ENCODE data around the gene DTD2. TPM values are rescaled to one million over a fixed set of nuclear protein-coding genes. Genes with fewer than 3 reads are reported as not detected.

Gene DTD2
- total and polyA plus RNA-seq, 2 donors (not counting 1 experiment from before 2014, with no cell fraction given), result 11.9 to 14.1 TPM

DNA sequence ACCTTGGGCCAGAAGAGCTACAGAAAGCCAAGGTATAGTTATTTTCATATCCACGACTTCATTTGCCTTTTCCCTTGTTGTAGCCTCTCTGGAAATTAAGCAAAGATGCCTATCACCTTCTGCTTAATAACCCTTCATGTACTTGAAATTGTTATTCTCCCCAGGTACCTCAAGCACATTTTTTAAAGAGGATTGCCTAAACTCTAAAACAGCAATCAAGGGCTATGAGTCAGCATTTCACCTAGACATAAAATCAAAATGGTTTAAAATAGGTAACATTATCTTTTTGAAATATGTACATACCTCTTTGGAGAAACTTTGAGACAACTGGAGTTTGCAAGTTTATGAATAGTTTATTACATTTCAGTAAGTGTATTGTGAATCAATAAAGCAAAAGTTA is 11.6 kb downstream of the DTD2 start:
- H3K27me3 Mint-ChIP-seq, result no peaks in the 10 kb centered on the region
- no peaks in the 10 kb centered on the region for H3K9me3 Mint-ChIP-seq (ENCODE audit: insufficient read depth)
- TF ChIP-seq, protein P1, sequence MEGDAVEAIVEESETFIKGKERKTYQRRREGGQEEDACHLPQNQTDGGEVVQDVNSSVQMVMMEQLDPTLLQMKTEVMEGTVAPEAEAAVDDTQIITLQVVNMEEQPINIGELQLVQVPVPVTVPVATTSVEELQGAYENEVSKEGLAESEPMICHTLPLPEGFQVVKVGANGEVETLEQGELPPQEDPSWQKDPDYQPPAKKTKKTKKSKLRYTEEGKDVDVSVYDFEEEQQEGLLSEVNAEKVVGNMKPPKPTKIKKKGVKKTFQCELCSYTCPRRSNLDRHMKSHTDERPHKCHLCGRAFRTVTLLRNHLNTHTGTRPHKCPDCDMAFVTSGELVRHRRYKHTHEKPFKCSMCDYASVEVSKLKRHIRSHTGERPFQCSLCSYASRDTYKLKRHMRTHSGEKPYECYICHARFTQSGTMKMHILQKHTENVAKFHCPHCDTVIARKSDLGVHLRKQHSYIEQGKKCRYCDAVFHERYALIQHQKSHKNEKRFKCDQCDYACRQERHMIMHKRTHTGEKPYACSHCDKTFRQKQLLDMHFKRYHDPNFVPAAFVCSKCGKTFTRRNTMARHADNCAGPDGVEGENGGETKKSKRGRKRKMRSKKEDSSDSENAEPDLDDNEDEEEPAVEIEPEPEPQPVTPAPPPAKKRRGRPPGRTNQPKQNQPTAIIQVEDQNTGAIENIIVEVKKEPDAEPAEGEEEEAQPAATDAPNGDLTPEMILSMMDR (IDR thresholded peaks at IDR 0.05), result no peak
- DNase-seq (no peak), ATAC-seq (ENCODE audit: low read depth) (no peak)
- Histone ChIP-seq H4K20me1 (ENCODE audit: control insufficient read depth, insufficient read depth, low read length, poor library complexity, severe bottlenecking) (no peaks in the 10 kb centered on the region), H3K27me3 (replicated peaks in 1 of 4; ENCODE audit: control extremely low read depth in 1 of 4, control insufficient read depth in 3 of 4, insufficient read depth in 4 of 4, low read length in 3 of 4) (no peaks in the 10 kb centered on the region), H3K9ac (ENCODE audit: low read length) (no peak overlapping the region), H3K4me1 (ENCODE audit: control insufficient read depth in 2 of 2, insufficient read depth in 2 of 2, low read length in 2 of 2) (no peaks in the 10 kb centered on the region), H2AFZ (ENCODE audit: insufficient read depth, low read depth, low read length, poor library complexity, severe bottlenecking) (no peak overlapping the region), H3K9me3 (ENCODE audit: control extremely low read depth in 1 of 3, control insufficient read depth in 2 of 3, insufficient read depth in 1 of 3, low read length in 2 of 3) (no peaks in the 10 kb centered on the region), H3K27ac (ENCODE audit: low read length in 2 of 2) (no peak overlapping the region), H3K4me3 (ENCODE audit: control extremely low read depth in 1 of 5, extremely low read depth in 1 of 5, insufficient read depth in 1 of 5, low read depth in 2 of 5, low read length in 4 of 5) (no peak overlapping the region), H3K4me2 (replicated peaks; ENCODE audit: low read depth, low read length, poor library complexity, severe bottlenecking) (no peak overlapping the region), H3K36me3 (replicated peaks in 1 of 2; ENCODE audit: control extremely low read depth in 1 of 2, control insufficient read depth in 1 of 2, extremely low read depth in 1 of 2, insufficient read depth in 2 of 2, low read length in 1 of 2) (peaks cover 4 to 15% of the 10 kb centered on the region in 2 experiments), H3K79me2 (ENCODE audit: control insufficient read depth, insufficient read depth, low read length) (no peaks in the 10 kb centered on the region)
- CTCF ChIA-PET, result interaction anchor here (0.8 kb wide), 1 partner anchor 17 kb away, joined by 3 read pairs; no protein-coding TSS in a partner anchor
- no peak overlapping the region for H3K27ac Mint-ChIP-seq
- no peaks in the 10 kb centered on the region for H3K4me1 Mint-ChIP-seq
- intact Hi-C loops (cut with micrococcal nuclease), result no loop called here
- no peak overlapping the region for H3K4me3 Mint-ChIP-seq
- WGBS (ENCODE audit: insufficient coverage), result no CpG with 5 or more reads among the region's 1 CpG
- POLR2A ChIA-PET, result no interaction called here

DNA sequence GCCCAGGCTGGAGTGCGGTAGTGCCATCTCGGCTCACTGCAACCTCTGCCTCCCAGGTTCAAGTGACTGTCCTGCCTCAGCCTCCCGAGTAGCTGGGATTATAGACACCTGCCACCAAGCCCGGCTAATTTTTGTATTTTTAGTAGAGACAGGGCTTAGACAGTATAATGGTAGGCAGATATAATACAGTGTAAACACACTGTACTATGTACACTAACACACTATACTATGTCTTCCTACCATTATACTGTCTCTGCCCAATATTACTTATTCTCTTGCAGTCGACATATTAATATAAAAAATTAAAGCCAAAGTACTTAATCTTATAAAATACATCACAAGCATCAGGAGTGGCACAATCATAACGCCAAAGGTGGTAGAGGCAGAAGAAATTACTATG is 15.0 kb downstream of the DTD2 start:
- ChIA-PET POLR2A (no interaction called here), CTCF (no interaction called here)
- H3K4me1 Mint-ChIP-seq, result no peaks in the 10 kb centered on the region
- no peak for DNase-seq
- no peaks in the 10 kb centered on the region for H3K79me2 ChIP-seq (ENCODE audit: control insufficient read depth, insufficient read depth, low read length)
- intact Hi-C loops (cut with micrococcal nuclease), result no loop called here
- peaks cover 1 to 3% of the 10 kb centered on the region in 2 experiments for H3K36me3 ChIP-seq (replicated peaks in 1 of 2; ENCODE audit: control extremely low read depth in 1 of 2, control insufficient read depth in 1 of 2, extremely low read depth in 1 of 2, insufficient read depth in 2 of 2, low read length in 1 of 2)
- TF ChIP-seq, protein P1 (IDR thresholded peaks at IDR 0.05), result no peak
- no peak for TF ChIP-seq EZH2 (IDR thresholded peaks at IDR 0.05; ENCODE audit: borderline replicate concordance, insufficient read depth, low read depth, low read length, poor library complexity, severe bottlenecking)
- no peak overlapping the region for H3K4me2 ChIP-seq (replicated peaks; ENCODE audit: low read depth, low read length, poor library complexity, severe bottlenecking)
- H4K20me1 ChIP-seq (ENCODE audit: control insufficient read depth, insufficient read depth, low read length, poor library complexity, severe bottlenecking), result no peaks in the 10 kb centered on the region
- no peaks in the 10 kb centered on the region for H3K27me3 ChIP-seq (replicated peaks in 1 of 4; ENCODE audit: control extremely low read depth in 1 of 4, control insufficient read depth in 3 of 4, insufficient read depth in 4 of 4, low read length in 3 of 4)
- H3K4me3 Mint-ChIP-seq, result no peak overlapping the region
- no peak overlapping the region for H3K4me3 ChIP-seq (ENCODE audit: control extremely low read depth in 1 of 5, extremely low read depth in 1 of 5, insufficient read depth in 1 of 5, low read depth in 2 of 5, low read length in 4 of 5)
- H3K27me3 Mint-ChIP-seq, result no peaks in the 10 kb centered on the region
- no peak overlapping the region for H3K9ac ChIP-seq (ENCODE audit: low read length)
- no peak overlapping the region for H2AFZ ChIP-seq (ENCODE audit: insufficient read depth, low read depth, low read length, poor library complexity, severe bottlenecking)
- no peak overlapping the region for H3K27ac ChIP-seq (ENCODE audit: low read length in 2 of 2)
- WGBS (ENCODE audit: insufficient coverage), result 100% methylated on average over 2 of the region's 6 CpGs
- H3K9me3 Mint-ChIP-seq (ENCODE audit: insufficient read depth), result no peaks in the 10 kb centered on the region
- ATAC-seq (ENCODE audit: low read depth), result no peak
- no peaks in the 10 kb centered on the region for H3K9me3 ChIP-seq (ENCODE audit: control extremely low read depth in 1 of 3, control insufficient read depth in 2 of 3, insufficient read depth in 1 of 3, low read length in 2 of 3)
- H3K4me1 ChIP-seq (ENCODE audit: control insufficient read depth in 2 of 2, insufficient read depth in 2 of 2, low read length in 2 of 2), result no peaks in the 10 kb centered on the region
- H3K27ac Mint-ChIP-seq, result no peak overlapping the region

All from B cell (primary cell).